Esophagus muscularis mucosa (tissue), 4 donors: ENCODE results near the gene LIPC. TPM values are rescaled to one million over a fixed set of nuclear protein-coding genes. Genes with fewer than 3 reads are reported as not detected.

ENCODE experiments used
- DNase-seq: peaks from one replicate; pipeline ENCODE4 v3.0.0-alpha.2; 2017; ENCODE audit errors: extremely low spot score
- H3K27ac ChIP-seq, 4 donors: fragments of 200-600 bp; sonication (generic); replicated peaks in 1 of 4; 1 replicate in 3 of 4; 2 replicates in 1 of 4; pipeline ENCODE4 v1.5.1; 2016 to 2019; ENCODE audit warnings: mild to moderate bottlenecking in 1 of 4
- H3K27me3 ChIP-seq, 4 donors: fragments of 200-600 bp; sonication (generic); one replicate each; pipeline versions ENCODE4 v1.5.1 to v1.6.0; 2016 to 2019
- H3K36me3 ChIP-seq, 4 donors: fragments of 200-600 bp; sonication (generic); one replicate each; pipeline ENCODE4 v1.5.1; 2016 to 2019
- H3K4me1 ChIP-seq, 4 donors: fragments of 200-600 bp; sonication (generic); one replicate each; pipeline ENCODE4 v1.5.1; 2016 to 2019
- H3K4me3 ChIP-seq, 4 donors: fragments of 200-600 bp; sonication (generic); 1 replicate in 2 of 4; 2 replicates in 2 of 4; pipeline ENCODE4 v1.5.1; 2016 to 2019; ENCODE audit warnings: mild to moderate bottlenecking in 4 of 4, moderate library complexity in 1 of 4
- H3K9me3 ChIP-seq, 4 donors: fragments of 200-600 bp; sonication (generic); 1 replicate in 3 of 4; 2 replicates in 1 of 4; pipeline ENCODE4 v1.5.1; 2016 to 2019
- CTCF ChIP-seq, 3 experiments: fragments of 200-600 bp in 2 of 3; fragments of 450-650 bp in 1 of 3; sonication (generic) in 2 of 3; IDR thresholded peaks; one replicate each; pipeline ENCODE4 v1.5.1; 2017 to 2019; ENCODE audit warnings: antibody characterized with exemption in 3 of 3, mild to moderate bottlenecking in 2 of 3, moderate library complexity in 1 of 3
- EP300 ChIP-seq: sonication (generic); formaldehyde crosslinking; IDR thresholded peaks from one replicate; pipeline ENCODE4 v1.6.1; 2017; ENCODE audit warnings: antibody characterized with exemption
- POLR2A ChIP-seq: fragments of 450-650 bp; IDR thresholded peaks from one replicate; pipeline ENCODE4 v1.6.1; 2017; ENCODE audit warnings: antibody characterized with exemption, moderate library complexity, mild to moderate bottlenecking, low read depth
- POLR2AphosphoS5 ChIP-seq, 2 donors: sonication (generic); formaldehyde crosslinking; IDR thresholded peaks; one replicate each; pipeline ENCODE4 v1.6.1; 2017; ENCODE audit warnings: antibody characterized with exemption in 2 of 2
- WGBS: methylation state at CpG from one replicate; pipeline ENCODE4 v1.1.5; 2018; 5-methylcytosine and 5-hydroxymethylcytosine counted together
- intact Hi-C: fragments of 100-400 bp; cut with DNase I; formaldehyde crosslinking; loops from one replicate; pipeline ENCODE4 v1.15.1; 2023
- total RNA-seq, 4 donors: library from RNA; depleted of rRNA; stranded (reverse); fragments of >200 nt; gene quantifications; one replicate each; pipeline versions ENCODE4 v1.1.0 to v1.2.1, GENCODE V29; 2016

Gene LIPC
- total RNA-seq, 4 donors from 2014 or later: 0.06 to 0.63 (median 0.37) TPM

- Histone ChIP-seq H3K4me1 (no peaks in the 10 kb centered on the region), H3K27ac (no peak overlapping the region), H3K36me3 (no peaks in the 10 kb centered on the region), H3K27me3 (no peaks in the 10 kb centered on the region), H3K4me3 (no peak overlapping the region), H3K9me3 (no peaks in the 10 kb centered on the region)
- intact Hi-C loops: no loop called here
- DNase-seq: no peak
- TF ChIP-seq POLR2AphosphoS5 (IDR thresholded peaks at IDR 0.05) (no peak), POLR2A (no peak), EP300 (no peak), CTCF (IDR thresholded peaks at IDR 0.05) (no peak)
These were observed 144.9 kb downstream of the LIPC start for GRCh38 chr15:58576657-58577056.

- Histone ChIP-seq H3K27me3 (no peaks in the 10 kb centered on the region), H3K4me1 (no peaks in the 10 kb centered on the region), H3K27ac (no peak overlapping the region), H3K4me3 (no peak overlapping the region), H3K36me3 (no peaks in the 10 kb centered on the region), H3K9me3 (no peaks in the 10 kb centered on the region)
- intact Hi-C loops: no loop called here
- no peak for TF ChIP-seq POLR2AphosphoS5 (IDR thresholded peaks at IDR 0.05)
- WGBS: 70% methylated on average over 3 of the region's 3 CpGs
- DNase-seq: no peak
These were observed 150.4 kb downstream of the LIPC start for GRCh38 chr15:58582160-58582559.

- Histone ChIP-seq H3K4me1 (no peaks in the 10 kb centered on the region), H3K4me3 (no peak overlapping the region), H3K9me3 (no peaks in the 10 kb centered on the region), H3K27ac (no peak overlapping the region), H3K27me3 (no peaks in the 10 kb centered on the region), H3K36me3 (no peaks in the 10 kb centered on the region)
- no peak for DNase-seq
- WGBS: 80% methylated on average over 3 of the region's 3 CpGs
- intact Hi-C loops: no loop called here
- TF ChIP-seq EP300: no peak
- no peak for TF ChIP-seq CTCF (IDR thresholded peaks at IDR 0.05)
- no peak for TF ChIP-seq POLR2A
- no peak for TF ChIP-seq POLR2AphosphoS5 (IDR thresholded peaks at IDR 0.05)
These were observed 151.5 kb downstream of the LIPC start for GRCh38 chr15:58583171-58583908.

GRCh38 chr15:58584789-58585461 lies 153.1 kb downstream of the LIPC start:
- Histone ChIP-seq H3K27me3 (no peaks in the 10 kb centered on the region), H3K36me3 (no peaks in the 10 kb centered on the region), H3K4me3 (no peak overlapping the region), H3K27ac (no peak overlapping the region), H3K4me1 (no peaks in the 10 kb centered on the region), H3K9me3 (no peaks in the 10 kb centered on the region)
- intact Hi-C loops: no loop called here
- 75% methylated on average over 4 of the region's 6 CpGs for WGBS
- DNase-seq: no peak
- no peak for TF ChIP-seq POLR2A
- no peak for TF ChIP-seq CTCF (IDR thresholded peaks at IDR 0.05)
- TF ChIP-seq POLR2AphosphoS5 (IDR thresholded peaks at IDR 0.05): no peak
- no peak for TF ChIP-seq EP300

GRCh38 chr15:58585693-58586443 lies 154.1 kb downstream of the LIPC start:
- no peaks in the 10 kb centered on the region for H3K36me3 ChIP-seq
- no peaks in the 10 kb centered on the region for H3K9me3 ChIP-seq
- intact Hi-C loops: no loop called here
- no peaks in the 10 kb centered on the region for H3K27me3 ChIP-seq
- H3K4me3 ChIP-seq: no peak overlapping the region
- DNase-seq: no peak
- H3K4me1 ChIP-seq: no peaks in the 10 kb centered on the region
- no peak overlapping the region for H3K27ac ChIP-seq
- WGBS: 94% methylated on average over 4 of the region's 5 CpGs
- TF ChIP-seq POLR2A: no peak
